ENCODE results near the gene FAM20C.

Gene FAM20C

GRCh38 chr7:270351-270983 lies 78.1 kb downstream of the FAM20C start:
- no peak for DNase-seq (ENCODE audit: low read depth in 2 of 2)

GRCh38 chr7:271266-272107 lies 79.1 kb downstream of the FAM20C start:
- peak; percentile 11 to 25 for DNase-seq (ENCODE audit: low read depth in 2 of 2)

DNA sequence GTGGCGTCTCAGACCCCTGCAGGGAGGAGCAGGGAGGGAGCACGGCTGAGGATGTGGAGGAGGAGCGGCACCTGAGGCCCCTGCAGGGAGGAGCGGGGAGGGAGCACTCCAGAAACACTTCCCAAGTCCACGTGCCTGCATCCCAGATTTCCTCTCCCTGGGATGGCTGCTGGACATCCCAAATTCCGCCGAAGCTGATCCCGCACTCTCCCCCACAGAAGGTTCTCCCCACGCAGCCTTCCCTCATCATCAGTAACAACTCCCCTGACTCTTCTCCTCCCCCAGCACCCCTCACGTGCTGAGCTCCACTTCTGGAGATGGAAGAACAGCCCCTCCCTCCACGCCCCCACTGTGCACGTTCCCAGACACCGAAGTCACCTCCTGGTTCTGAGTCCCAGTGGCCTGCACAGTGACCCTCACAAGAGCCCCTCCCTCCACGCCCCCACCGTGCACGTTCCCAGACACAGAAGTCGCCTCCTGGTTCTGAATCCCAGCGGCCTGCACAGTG lies 79.8 kb downstream of the FAM20C start:
- DNase-seq (ENCODE audit: low read depth in 2 of 2): no peak

DNA sequence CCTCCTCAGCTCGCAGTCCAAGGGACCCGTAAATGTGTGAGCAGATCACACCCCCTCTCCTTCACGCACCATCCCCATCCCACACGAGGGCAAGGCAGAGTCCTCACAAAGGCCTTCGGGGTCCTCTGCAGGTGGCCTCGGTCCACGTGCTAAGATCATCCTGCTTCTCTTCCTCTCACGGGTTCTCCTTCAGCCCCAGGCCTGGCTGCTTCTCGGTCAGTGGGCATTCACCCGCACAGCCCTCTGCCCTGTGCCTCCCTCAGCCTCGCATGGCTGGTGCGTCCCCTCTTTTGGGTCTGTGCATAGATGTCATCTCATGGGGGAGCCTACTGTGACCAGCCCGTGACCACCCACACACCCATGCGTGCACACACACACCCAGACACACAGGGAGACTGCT lies 80.3 kb downstream of the FAM20C start:
- no peak for DNase-seq (ENCODE audit: low read depth in 2 of 2)

DNA sequence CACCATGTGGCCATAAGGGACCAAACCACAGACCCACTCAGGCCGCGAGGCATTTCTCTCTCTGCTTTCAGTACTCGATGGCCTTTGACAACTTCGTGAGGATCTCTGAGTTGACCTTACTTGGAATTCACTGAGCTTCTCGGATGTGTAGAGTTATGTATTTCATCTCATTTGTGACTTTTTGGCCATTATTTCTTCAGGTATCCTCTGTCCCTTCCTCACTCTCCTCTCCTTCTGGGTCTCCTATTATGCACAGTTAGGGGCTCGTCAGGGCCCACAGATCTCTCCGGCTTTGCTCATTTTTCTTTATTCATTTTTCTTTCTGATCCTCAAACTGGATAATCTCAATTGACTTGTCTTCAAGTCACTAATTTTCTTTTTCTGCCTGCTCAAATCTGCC lies 81.0 kb downstream of the FAM20C start:
- DNase-seq (ENCODE audit: low read depth in 2 of 2): no peak

DNA sequence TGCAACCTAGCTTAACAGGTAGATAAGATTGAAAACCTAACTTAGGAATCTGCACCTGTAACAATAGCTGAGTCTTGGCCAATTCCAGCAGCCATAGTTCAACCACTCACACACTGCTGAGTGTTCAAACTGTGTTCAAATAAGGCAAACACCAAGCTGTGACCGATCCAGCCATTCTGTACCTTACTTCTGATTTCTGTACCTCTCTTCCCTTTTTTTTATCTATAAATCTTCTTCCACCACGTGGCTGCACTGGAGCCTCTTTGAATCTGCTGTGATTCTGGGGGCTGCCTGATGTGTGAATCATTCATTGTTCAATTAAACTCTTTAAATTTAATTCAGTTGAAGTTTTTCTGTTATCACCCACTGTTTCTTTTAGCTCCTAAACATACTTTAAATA lies 81.9 kb downstream of the FAM20C start:
- no peak for DNase-seq (ENCODE audit: low read depth in 2 of 2)

DNA sequence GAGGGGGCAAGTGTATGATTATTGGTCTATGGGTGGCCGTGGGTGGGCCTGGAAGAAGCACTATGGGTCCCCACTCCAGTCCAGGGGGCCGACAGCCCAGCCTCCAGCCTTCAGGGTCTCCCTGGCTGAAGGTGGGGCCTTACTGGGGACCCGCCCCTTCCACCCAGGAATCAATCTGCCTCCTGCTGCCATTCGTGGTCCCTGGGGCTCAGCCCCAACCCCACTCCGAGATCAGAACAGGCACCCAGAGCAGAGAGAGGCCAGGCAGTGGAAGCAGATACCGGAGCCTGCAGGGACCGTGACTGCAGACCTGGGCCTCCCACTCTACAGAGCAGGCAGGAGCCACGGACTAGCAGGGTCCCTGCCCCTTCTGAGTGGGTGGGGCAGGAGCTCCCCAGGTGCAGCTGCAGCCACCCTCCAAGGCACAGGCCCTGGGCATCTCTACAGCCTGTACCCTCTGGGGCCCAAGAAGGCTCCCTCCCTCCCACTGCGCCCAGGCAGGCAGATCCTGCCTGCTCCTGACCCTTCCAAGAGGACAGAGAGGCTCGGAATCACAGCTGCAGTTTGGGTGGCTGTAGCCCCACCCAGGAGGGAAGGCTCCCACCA lies 84.0 kb downstream of the FAM20C start:
- DNase-seq (ENCODE audit: low read depth in 2 of 2): no peak

DNA sequence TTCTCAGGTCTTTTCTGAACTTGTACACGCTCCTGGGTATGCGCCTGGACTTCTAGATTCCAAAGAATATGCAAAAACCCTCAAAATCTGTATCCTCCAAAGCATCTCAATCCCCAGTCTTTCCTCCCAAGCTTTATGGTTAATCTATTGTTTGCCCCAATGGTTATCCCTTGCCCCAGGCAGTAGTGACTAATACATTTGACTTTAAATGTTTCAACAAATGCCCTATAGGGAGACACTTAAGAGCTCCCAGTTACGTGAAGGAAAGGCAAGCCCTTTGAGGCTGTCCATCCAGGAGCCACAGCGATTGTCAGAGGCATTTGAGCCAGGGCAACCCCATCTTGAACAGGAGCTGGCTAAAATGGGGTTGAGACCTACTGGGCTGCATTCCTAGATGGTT lies 84.9 kb downstream of the FAM20C start:
- DNase-seq (ENCODE audit: low read depth in 2 of 2): no peak

DNA sequence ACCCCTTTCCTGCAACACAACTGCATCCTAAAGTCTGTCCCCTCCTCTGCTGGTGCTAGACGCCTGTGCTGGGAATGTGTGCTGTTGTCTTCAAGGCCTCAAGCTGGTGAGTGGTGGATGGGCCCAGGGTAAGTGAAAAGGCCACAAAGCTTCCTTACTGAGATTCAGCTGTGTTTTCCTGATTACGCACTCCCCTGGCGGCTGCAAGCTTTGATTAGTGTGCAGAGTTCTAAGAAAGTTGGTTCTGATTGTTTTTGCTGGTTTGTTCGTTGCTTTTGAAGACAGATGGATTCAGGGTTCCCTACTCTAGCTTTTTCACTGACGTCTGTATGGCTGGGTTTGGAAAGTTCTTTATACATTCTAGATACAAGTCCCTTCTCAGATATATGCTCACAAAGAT lies 85.7 kb downstream of the FAM20C start:
- no peak for DNase-seq (ENCODE audit: low read depth in 2 of 2)

DNA sequence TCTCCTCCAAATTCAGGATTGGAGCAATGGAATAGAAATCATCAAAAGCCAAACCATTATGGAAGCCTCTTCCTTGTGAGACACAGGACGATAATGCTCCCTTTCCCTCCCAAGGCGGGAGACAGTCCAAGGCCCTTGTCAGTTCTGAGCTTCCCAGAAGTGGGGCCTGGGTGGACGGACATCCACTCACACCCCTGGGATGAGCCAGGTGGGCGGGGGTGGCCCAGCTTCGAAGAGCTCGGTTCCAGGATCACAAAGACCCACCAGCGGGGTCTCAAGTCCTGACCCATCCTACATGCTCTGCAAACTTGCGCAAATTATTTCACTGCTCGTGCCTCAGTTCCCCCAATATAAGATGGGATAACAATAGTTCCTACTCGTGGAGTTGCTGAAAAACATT lies 87.5 kb downstream of the FAM20C start:
- DNase-seq (ENCODE audit: low read depth in 2 of 2): no peak

GRCh38 chr7:280461-280860 lies 88.1 kb downstream of the FAM20C start:
- DNase-seq (ENCODE audit: low read depth in 2 of 2): no peak

GRCh38 chr7:281637-282036 lies 89.3 kb downstream of the FAM20C start:
- DNase-seq (ENCODE audit: low read depth in 2 of 2): no peak

DNA sequence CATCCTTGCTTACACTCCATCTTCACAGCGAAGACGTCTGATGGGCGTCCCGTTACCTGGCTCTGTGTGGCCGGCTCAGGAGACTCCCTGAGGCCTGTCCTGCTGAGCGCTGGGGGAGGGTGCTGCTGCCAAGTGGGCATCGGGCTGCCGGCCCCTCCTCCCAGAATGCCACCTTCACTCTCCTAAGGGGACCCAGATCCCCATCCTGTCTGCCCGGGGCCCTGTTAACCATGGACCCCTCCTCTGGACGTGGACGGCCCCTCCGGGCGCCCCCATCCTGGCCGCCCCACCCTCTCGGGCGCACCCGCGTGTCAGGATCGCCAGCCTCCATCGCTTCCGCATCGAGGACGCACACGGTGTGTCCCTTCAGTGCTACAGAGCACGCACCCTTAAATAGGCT lies 90.2 kb downstream of the FAM20C start:
- no peak for DNase-seq (ENCODE audit: low read depth in 2 of 2)

GRCh38 chr7:284762-285722 lies 92.7 kb downstream of the FAM20C start:
- DNase-seq (ENCODE audit: low read depth in 2 of 2): no peak

GRCh38 chr7:285731-286130 lies 93.4 kb downstream of the FAM20C start:
- no peak for DNase-seq (ENCODE audit: low read depth in 2 of 2)

GRCh38 chr7:286266-286665 lies 93.9 kb downstream of the FAM20C start:
- DNase-seq (ENCODE audit: low read depth in 2 of 2): no peak

- no peak for DNase-seq (ENCODE audit: low read depth in 2 of 2)
These were observed 96.3 kb downstream of the FAM20C start for GRCh38 chr7:288671-289101.

DNA sequence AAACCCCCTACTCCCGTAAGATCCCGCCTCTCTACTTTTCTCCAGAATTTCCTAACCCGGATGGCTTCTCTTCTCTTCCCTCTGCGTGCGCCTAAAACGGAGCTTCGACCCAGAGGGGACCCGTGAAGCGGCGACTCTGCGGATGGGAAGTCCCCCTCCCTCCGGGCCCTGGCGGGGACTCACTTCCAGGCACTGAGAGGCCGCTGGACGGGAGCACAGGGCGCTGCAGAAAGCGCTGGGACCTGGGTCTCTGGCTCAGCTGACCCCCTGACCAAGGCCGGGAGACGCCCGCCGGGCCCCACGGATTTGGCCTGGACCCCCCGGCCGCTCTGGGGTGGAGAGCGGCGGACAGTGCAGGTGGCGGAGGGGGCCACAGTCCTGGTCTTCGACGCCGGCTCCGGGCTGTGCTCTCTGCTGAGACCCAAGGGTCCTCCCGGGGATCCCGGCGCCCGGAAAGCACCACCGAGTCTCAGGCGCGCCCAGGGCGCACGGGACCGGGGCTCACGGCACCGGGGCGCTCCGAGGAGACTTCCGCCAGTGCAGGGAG lies 96.9 kb downstream of the FAM20C start:
- no peak for DNase-seq (ENCODE audit: low read depth in 2 of 2)

DNA sequence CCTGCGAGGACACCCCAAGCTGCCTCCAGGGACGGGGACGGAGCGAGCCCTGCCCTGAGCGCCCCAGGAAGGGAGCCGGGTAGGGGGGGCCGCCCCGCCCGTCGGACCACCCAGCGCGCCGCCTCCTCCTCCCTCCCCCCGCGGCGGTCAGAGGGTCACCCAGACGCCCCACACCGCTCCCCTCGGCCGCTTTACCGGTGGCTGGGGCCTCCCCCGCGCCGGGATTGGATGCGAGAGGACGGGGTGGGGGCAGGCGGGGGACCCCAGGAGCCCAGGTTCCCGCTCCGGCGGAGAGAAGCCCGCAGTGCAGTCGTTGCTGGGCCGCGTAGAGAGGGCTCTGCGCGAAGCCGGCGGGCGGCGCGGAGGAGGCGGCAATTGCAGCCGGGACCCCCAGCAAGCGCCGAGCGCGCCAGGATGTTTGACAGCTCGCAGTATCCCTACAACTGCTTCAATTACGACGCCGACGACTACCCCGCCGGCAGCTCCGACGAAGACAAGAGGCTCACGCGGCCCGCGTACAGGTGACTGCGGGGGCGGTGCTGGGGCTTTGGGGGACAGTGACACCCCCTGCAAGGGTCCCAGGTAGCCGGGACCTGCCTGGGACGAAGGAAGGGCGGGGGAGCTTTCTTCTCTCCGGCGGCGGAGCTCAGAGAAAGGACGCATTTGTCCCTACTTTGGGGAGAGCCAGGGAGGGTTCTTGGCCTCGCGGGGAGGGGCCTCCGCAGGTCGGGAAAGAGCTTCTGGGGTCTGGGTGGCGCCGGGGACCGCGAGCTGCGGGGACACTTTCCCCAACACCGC lies 97.6 kb downstream of the FAM20C start, which contains the start of gene FOXL3:
Gene FOXL3, plus strand, starts transcription at position 415 of the 798 bp plus-strand sequence. Its CDS starts 0 bp downstream, at position 415.
- DNase-seq (ENCODE audit: low read depth in 2 of 2): no peak
